ENCODE results near the gene ADCY4.

The ADCY4 gene

GRCh38 chr14:24324024-24324423, 10.8 kb downstream of the ADCY4 start:
- H3K4me3 ChIP-seq = no peak overlapping the region
- TF ChIP-seq CTCF (IDR thresholded peaks at IDR 0.05) = no peak

GRCh38 chr14:24323341-24323740, 11.5 kb downstream of the ADCY4 start:
- no peak for DNase-seq (ENCODE audit: low spot score)
- no peak for TF ChIP-seq CTCF (IDR thresholded peaks at IDR 0.05)
- Histone ChIP-seq H3K27ac (no peak overlapping the region), H3K4me3 (no peak overlapping the region)

More at GRCh38 chr14:24324024-24324423, 10.8 kb downstream of the ADCY4 start:
- H3K27ac ChIP-seq = no peak overlapping the region
- DNase-seq (ENCODE audit: low spot score) = no peak

- Histone ChIP-seq H3K27ac (no peak overlapping the region), H3K4me3 (no peak overlapping the region)
- TF ChIP-seq CTCF (IDR thresholded peaks at IDR 0.05) = no peak
- no peak for DNase-seq (ENCODE audit: low spot score)
Observed at GRCh38 chr14:24322672-24323071, 12.2 kb downstream of the ADCY4 start.

GRCh38 chr14:24321212-24321975, 13.5 kb downstream of the ADCY4 start:
- DNase-seq (ENCODE audit: low spot score) = no peak
- Histone ChIP-seq H3K4me3 (no peak overlapping the region), H3K27ac (no peak overlapping the region)
- no peak for TF ChIP-seq CTCF (IDR thresholded peaks at IDR 0.05)

GRCh38 chr14:24317141-24317928, 17.5 kb downstream of the ADCY4 start:
- TF ChIP-seq CTCF (IDR thresholded peaks at IDR 0.05) = no peak
- DNase-seq (ENCODE audit: low spot score) = no peak
- Histone ChIP-seq H3K4me3 (no peak overlapping the region), H3K27ac (no peak overlapping the region)

- peak overlapping the region in 1 of 2 donors; percentile 65 for H3K27ac ChIP-seq
- H3K4me3 ChIP-seq = peak overlapping the region; percentile 45
- no peak for TF ChIP-seq CTCF (IDR thresholded peaks at IDR 0.05)
- no peak for DNase-seq (ENCODE audit: low spot score)
Observed at GRCh38 chr14:24316597-24316950, 18.3 kb downstream of the ADCY4 start.

Data from coronary artery (tissue), 2 donors.